ENCODE results near the gene KCTD2.

The KCTD2 gene

DNA sequence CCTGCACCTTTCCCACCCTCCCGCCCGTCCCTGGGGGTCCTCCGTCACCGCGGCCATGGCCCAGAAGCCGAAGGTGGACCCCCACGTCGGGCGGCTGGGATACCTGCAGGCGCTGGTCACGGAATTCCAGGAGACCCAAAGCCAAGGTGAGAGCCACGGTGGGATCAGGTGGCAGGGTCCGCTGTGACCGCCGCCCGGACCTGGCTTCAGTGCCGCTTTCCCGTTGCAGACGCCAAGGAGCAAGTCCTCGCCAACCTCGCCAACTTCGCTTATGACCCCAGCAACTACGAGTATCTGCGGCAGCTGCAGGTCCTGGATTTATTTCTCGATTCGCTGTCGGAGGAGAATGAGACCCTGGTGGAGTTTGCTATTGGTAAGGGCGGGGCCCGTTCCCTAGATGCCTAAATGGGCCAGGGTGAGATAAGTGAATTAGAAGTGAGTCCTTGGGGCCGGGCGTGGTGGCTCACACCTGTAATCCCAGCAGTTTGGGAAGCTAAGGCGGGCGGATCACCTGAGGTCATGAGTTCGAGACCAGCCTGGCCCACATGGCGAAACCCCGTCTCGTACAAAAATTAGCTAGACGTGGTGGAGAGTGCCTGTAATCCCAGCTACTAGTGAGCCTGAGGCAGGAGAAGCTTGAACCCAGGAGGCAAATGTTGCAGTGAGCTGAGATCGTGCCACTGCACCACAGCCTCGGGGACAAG, 63.4 kb downstream of the KCTD2 start:
- H4K20me1 ChIP-seq (ENCODE audit: control insufficient read depth, insufficient read depth, low read depth, low read length) = no peaks in the 10 kb centered on the region
- H3K9me2 ChIP-seq (replicated peaks; ENCODE audit: control insufficient read depth, low read length) = no peaks in the 10 kb centered on the region
- no peak overlapping the region for H3K27ac ChIP-seq (ENCODE audit: low read depth, low read length)
- peaks cover 12% of the 10 kb centered on the region for H3K79me2 ChIP-seq (ENCODE audit: control insufficient read depth, low read length)
- no peak for TF ChIP-seq EZH2phosphoT487 (IDR thresholded peaks at IDR 0.05; ENCODE audit: borderline replicate concordance, low read length)
- TF ChIP-seq, protein P1, sequence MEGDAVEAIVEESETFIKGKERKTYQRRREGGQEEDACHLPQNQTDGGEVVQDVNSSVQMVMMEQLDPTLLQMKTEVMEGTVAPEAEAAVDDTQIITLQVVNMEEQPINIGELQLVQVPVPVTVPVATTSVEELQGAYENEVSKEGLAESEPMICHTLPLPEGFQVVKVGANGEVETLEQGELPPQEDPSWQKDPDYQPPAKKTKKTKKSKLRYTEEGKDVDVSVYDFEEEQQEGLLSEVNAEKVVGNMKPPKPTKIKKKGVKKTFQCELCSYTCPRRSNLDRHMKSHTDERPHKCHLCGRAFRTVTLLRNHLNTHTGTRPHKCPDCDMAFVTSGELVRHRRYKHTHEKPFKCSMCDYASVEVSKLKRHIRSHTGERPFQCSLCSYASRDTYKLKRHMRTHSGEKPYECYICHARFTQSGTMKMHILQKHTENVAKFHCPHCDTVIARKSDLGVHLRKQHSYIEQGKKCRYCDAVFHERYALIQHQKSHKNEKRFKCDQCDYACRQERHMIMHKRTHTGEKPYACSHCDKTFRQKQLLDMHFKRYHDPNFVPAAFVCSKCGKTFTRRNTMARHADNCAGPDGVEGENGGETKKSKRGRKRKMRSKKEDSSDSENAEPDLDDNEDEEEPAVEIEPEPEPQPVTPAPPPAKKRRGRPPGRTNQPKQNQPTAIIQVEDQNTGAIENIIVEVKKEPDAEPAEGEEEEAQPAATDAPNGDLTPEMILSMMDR (IDR thresholded peaks at IDR 0.05; ENCODE audit: low read depth, low read length, poor library complexity, severe bottlenecking) = no peak
- H3K9me3 ChIP-seq (ENCODE audit: control insufficient read depth, insufficient read depth, low read length) = no peaks in the 10 kb centered on the region
- peaks cover 7% of the 10 kb centered on the region for H3K27me3 ChIP-seq (ENCODE audit: control insufficient read depth, low read length)
- 0 out of 2 replicates have a peak, but pooled peaks cover 3% of the 10 kb centered on the region for H3K36me3 ChIP-seq (ENCODE audit: control insufficient read depth, low read length)
- peak overlapping the region; percentile 82 for H3K4me3 ChIP-seq (ENCODE audit: low read length)
- peaks cover 36% of the 10 kb centered on the region for H3K4me1 ChIP-seq (ENCODE audit: control insufficient read depth, low read length)
- H3K4me2 ChIP-seq (ENCODE audit: low read length) = peak overlapping the region; percentile 82
- 0 out of 2 replicates have a peak, but pooled peaks cover 3% of the 10 kb centered on the region for H3F3A ChIP-seq (ENCODE audit: control insufficient read depth, insufficient read depth)

DNA sequence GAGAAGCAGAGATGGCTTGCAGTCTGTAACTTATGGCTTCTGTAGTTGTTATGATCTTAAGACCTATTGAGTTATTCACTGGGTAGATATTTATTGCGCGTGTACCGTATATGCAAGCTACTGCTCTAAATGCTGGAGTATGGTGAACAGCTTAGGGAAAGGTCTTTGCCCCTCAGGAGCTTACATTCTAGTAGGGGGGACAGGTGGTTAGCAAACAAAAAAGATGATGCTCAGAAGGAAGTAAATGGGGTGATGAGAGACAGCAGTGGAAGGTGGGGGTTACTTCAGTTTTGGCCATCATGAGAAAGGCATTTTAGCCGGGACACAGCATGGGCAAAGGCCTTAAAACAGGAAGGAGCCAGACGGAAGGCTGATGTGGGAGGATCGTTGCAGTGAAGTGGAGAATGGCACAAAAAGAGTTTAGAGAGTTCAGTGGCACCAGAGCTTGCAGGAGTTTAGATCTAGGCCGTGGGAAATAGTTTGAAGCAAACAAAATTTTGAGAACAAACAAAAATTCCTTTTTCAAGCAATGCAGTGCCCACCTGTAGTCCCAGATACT, 64.8 kb downstream of the KCTD2 start:
- 0 out of 2 replicates have a peak, but pooled peaks cover 4% of the 10 kb centered on the region for H3K27me3 ChIP-seq (ENCODE audit: control insufficient read depth, low read length)
- H3K79me2 ChIP-seq (ENCODE audit: control insufficient read depth, low read length) = peaks cover 12% of the 10 kb centered on the region
- no peaks in the 10 kb centered on the region for H3K9me2 ChIP-seq (replicated peaks; ENCODE audit: control insufficient read depth, low read length)
- H3K4me2 ChIP-seq (ENCODE audit: low read length) = 0 out of 2 replicates have a peak overlapping the region, but pooled peaks have one; percentile 6
- TF ChIP-seq, protein P1 (IDR thresholded peaks at IDR 0.05; ENCODE audit: low read depth, low read length, poor library complexity, severe bottlenecking) = no peak
- no peak for TF ChIP-seq EZH2phosphoT487 (IDR thresholded peaks at IDR 0.05; ENCODE audit: borderline replicate concordance, low read length)
- H3K27ac ChIP-seq (ENCODE audit: low read depth, low read length) = no peak overlapping the region
- H3K4me1 ChIP-seq (ENCODE audit: control insufficient read depth, low read length) = peaks cover 33% of the 10 kb centered on the region
- 0 out of 2 replicates have a peak, but pooled peaks cover 3% of the 10 kb centered on the region for H3F3A ChIP-seq (ENCODE audit: control insufficient read depth, insufficient read depth)
- H4K20me1 ChIP-seq (ENCODE audit: control insufficient read depth, insufficient read depth, low read depth, low read length) = no peaks in the 10 kb centered on the region
- H3K9me3 ChIP-seq (ENCODE audit: control insufficient read depth, insufficient read depth, low read length) = no peaks in the 10 kb centered on the region
- H3K4me3 ChIP-seq (ENCODE audit: low read length) = no peak overlapping the region
- H3K36me3 ChIP-seq (ENCODE audit: control insufficient read depth, low read length) = 0 out of 2 replicates have a peak, but pooled peaks cover 3% of the 10 kb centered on the region

DNA sequence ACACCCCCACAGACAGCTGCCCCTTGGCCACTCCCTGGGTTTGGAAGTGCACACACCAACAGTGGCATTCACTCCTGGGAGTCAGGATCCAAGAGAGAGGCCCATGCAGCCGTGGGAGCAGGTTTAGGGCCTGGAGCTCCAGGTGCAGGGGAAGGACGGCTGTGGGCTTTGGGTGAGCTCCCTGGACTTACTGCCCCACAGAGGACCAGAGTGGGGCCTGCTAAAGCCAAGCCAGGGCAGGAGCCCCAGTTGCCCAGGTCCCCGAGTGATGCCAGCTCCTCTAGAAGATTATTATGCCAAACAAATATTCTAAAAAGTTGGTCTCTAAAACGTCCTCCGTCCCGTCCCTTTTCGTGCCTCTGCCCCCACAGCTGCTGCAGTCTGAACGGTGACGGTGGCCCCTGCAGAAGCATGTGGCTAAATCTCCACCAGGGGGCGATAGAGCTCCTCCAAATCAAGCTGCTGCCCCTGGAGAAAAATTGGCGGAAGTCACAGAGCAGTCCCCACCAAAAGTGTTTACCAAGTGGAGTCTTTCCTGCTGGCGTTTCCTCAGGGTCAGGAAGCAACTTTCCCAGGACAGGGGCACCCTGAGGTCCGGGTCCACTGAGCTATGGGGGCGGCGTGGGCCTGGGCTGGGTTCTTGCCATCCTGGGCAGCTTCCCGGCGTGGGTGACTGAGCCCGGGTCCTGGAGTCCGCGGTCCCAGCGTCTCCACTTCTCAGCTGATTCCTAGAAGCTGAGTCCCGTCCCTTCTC, 67.0 kb downstream of the KCTD2 start:
- Histone ChIP-seq H3K27me3 (ENCODE audit: control insufficient read depth, low read length) (0 out of 2 replicates have a peak, but pooled peaks cover under 1% of the 10 kb centered on the region), H3F3A (ENCODE audit: control insufficient read depth, insufficient read depth) (0 out of 2 replicates have a peak, but pooled peaks cover 3% of the 10 kb centered on the region), H3K9me3 (ENCODE audit: control insufficient read depth, insufficient read depth, low read length) (no peaks in the 10 kb centered on the region), H4K20me1 (ENCODE audit: control insufficient read depth, insufficient read depth, low read depth, low read length) (no peaks in the 10 kb centered on the region), H3K79me2 (ENCODE audit: control insufficient read depth, low read length) (peaks cover 12% of the 10 kb centered on the region), H3K4me3 (ENCODE audit: low read length) (peak overlapping the region; percentile 78), H3K4me2 (ENCODE audit: low read length) (peak overlapping the region; percentile 95), H3K4me1 (ENCODE audit: control insufficient read depth, low read length) (peaks cover 44% of the 10 kb centered on the region), H3K9me2 (replicated peaks; ENCODE audit: control insufficient read depth, low read length) (no peaks in the 10 kb centered on the region), H3K36me3 (ENCODE audit: control insufficient read depth, low read length) (0 out of 2 replicates have a peak, but pooled peaks cover 3% of the 10 kb centered on the region), H3K27ac (ENCODE audit: low read depth, low read length) (no peak overlapping the region)
- TF ChIP-seq EZH2phosphoT487 (IDR thresholded peaks at IDR 0.05; ENCODE audit: borderline replicate concordance, low read length) = no peak
- TF ChIP-seq, protein P1 (IDR thresholded peaks at IDR 0.05; ENCODE audit: low read depth, low read length, poor library complexity, severe bottlenecking) = peak; percentile 94

All from DOHH2 (cell line).